ENCODE results near the gene C17orf78. TPM values are rescaled to one million over a fixed set of nuclear protein-coding genes. Genes with fewer than 3 reads are reported as not detected.
"Not testable (repeated sequence)": the region's sequence is repeated elsewhere in the genome, so short reads cannot be mapped to it uniquely, and the experiment has no call there.

The C17orf78 gene
- total RNA-seq, 1 donor from 2014 or later = not detected

DNA sequence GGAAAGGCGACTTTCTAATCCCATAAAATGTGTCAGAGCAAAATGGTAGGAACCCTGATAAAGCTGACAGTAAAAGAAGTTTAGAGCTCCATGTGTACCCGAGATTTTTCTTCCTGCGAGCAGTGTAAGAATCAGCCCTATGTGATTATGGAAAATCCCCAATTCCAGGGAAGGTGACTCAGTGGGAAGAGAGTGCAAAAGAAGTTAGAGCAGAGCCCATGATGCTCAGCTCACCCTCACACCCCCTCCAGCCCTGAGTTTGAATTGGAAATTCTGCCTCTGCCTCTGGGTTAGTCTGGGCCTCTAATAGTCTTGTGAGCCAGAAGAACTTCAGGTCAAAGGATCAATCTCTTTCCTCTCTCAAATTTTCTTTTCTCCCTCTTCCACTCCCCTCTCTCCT is 12.5 kb downstream of the C17orf78 start:
- DNase-seq = peak; percentile 28

GRCh38 chr17:37389160-37389559 is 13.4 kb downstream of the C17orf78 start:
- no peak for DNase-seq

- no peak for DNase-seq
These were observed 15.4 kb downstream of the C17orf78 start for GRCh38 chr17:37391146-37391545.

GRCh38 chr17:37392024-37392590 is 16.3 kb downstream of the C17orf78 start:
- peak; percentile 23 for DNase-seq

DNA sequence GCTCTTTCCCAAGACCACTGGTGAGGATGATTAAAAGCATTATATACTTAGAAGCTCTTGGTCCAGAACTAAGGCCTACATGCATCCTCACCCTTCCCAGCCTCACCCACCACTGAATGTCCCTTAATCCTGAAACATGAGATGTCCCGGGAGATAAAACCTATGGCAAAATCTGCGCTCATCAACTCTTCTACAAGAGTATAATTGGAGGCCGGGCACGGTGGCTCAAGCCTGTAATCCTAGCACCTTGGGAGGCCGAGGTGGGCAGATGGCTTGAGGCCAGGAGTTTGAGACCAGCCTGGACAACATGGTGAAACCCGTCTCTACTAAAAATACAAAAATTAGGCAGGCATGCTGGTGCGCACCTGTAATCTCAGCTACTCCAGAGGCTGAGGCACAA is 17.6 kb downstream of the C17orf78 start:
- no peak for DNase-seq

DNA sequence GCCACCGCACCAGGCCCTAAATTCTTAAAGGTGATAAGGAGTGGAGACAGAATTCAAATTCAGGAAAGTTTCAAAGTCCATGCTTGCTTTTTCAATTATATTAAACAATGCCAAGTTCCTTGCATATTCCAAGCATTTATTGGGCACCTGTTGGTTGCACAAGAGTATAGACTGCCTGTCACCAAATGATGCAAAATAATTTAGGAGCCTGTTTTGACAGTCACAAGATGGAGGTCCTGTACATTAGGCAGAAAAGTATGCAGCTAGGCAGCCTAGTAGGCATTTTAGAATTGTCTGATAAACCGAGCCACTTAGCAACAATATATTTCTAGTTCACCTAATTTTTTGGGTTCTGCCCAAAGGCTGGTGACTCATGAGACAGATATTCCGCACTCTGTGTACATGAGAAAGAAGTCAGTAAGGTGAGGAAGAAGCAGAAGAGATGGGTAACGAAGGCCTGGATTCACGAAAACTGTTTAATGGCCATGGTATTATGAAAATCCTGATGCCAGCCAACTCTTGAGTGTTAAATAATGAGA is 23.5 kb downstream of the C17orf78 start:
- peak; percentile 17 for DNase-seq

- DNase-seq = no peak
These were observed 24.7 kb downstream of the C17orf78 start for GRCh38 chr17:37400505-37400904.

DNA sequence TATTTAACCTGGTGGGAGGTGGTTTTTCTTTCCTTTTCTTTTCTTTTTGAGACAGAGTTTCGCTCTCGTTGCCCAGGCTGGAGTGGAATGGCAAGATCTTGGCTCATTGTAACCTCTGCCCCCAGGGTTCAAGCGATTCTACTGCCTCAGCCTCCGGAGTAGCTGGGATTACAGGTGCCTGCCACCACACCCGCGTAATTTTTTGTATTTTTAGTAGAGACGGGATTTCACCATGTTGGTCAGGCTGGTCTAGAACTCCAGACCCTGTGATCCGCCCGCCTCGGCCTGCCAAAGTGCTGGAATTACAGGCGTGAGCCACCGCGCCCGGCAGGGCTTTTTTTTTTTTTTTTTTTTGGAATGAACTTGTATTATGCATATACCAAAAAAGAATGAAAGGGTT is 29.7 kb downstream of the C17orf78 start:
- not testable (repeated sequence) for DNase-seq

DNA sequence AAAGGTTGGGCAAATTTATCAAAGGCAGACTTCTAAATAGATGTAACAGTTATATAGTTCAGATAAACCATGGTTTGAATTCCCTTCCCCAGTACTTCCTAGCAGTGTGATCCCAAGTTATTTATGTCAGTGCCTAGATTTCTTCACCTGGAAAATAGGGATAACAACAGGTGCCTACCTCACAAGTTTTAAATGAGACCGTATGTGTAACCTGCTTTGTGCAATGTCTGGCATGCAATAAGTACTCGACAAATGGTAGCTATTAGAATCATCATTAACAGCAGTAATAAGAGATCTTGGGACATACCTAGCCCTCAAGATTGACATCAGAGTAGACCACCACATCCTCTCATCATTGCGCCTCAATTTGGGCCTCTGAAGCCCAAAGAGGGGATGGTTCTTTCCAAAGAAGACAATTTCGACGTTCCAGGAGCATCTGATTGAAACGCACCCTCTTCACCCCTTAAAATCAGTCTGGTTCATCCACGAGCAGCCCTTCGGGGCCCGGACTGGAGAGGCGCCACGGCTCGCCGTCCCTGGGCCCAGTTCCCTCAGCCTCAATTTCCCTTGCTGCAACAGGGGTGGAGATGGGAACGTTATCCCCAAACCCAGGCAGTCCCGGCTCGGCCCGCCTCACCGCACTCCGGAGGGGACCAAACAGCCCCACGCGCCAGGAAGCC is 30.3 kb downstream of the C17orf78 start:
- peak; percentile 32 for DNase-seq

- peak; percentile 88 for DNase-seq
These were observed 31.1 kb downstream of the C17orf78 start, which contains the start of the genes ACACA and TADA2A for GRCh38 chr17:37406635-37407461. Gene ACACA, minus strand, starts transcription at chr17:37406836. Its CDS starts 537 bp downstream, at chr17:37406299. Gene TADA2A, plus strand, starts transcription at chr17:37406886. Its CDS starts 4,480 bp downstream, at chr17:37411366.

DNA sequence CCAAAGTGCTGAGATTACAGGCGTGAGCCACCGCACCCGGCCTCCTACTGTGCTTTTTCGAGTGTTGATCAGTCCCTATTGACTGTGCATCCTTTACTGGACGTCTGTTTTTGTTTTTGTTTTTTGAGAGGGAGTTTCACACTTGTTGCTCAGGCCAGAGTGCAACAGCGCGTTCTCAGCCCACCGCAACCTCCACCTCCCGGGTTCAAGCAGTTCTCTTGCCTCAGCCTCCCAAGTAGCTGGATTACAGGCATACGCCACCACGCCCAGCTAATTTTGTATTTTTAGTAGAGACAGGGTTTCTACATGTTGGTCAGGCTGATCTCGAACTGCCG is 32.3 kb downstream of the C17orf78 start:
- not testable (repeated sequence) for DNase-seq

GRCh38 chr17:37410357-37410756 is 34.6 kb downstream of the C17orf78 start:
- DNase-seq = no peak

DNA sequence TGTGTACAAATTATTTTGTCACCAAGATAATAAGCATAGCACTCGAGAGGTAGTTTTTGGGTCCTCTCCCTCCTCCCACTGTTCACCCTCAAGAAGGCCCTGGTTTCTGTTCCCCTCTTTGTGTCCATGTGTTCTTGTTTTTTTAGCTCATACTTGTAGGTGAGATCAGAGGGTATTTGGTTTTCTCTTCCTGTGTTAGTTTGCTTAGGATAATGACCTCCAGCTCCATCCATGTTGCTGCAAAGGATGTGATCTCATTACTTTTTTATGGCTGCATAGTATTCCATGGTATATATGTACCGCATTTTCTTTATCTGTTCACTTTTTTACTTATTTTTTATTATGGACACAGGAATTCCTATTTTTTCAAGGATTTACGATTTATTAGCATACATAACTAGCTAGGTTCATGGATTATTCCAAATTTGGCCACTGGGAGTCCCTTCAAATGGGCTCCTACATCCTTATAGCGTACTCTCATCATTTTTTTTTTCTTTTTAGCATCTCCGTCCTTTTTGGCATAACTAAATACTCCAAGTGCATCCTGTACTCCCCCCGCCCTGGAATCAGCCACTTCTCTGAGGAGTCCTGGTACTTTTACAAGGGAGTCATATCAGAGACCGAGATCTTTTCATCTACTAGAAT is 38.2 kb downstream of the C17orf78 start:
- DNase-seq = peak; percentile 38

DNA sequence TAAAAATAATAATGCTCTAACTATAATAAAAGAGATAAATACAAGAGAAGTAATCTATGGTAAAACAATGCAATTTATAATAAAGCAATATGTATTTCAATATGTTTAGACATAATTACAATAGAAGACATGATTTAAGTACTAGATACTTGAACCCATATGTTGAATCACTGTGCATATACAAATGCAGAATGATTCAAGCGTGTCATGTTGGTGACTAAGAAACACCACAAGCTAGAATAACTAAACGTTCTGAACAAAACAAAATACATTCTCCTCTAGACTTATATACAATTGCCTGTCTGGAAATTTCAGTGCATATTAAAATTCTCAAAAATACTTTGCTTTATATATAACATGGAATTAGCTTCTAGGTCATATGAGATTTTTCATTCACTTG is 42.1 kb downstream of the C17orf78 start:
- no peak for DNase-seq

GRCh38 chr17:37422971-37423625 is 47.3 kb downstream of the C17orf78 start:
- no peak for DNase-seq

DNA sequence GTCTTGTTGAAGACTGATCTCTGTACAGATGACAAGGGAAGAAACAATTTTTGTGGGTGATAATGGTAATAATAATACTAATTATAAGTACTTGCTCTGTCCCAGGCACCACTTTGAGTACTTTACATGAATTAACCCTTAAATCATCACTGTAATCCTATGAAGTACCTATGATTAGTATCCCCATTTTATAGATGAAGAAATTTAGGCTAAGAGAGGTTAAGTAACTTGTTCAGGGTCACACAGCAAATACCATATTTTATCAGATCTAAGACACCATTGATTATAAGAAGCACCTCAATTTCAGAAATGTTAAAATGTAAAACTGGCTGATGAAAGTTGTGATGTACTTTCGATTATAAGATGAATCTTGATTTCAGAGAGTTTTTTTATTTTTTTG is 49.5 kb downstream of the C17orf78 start:
- no peak for DNase-seq

- no peak for DNase-seq
These were observed 53.3 kb downstream of the C17orf78 start for GRCh38 chr17:37429039-37429438.

DNA sequence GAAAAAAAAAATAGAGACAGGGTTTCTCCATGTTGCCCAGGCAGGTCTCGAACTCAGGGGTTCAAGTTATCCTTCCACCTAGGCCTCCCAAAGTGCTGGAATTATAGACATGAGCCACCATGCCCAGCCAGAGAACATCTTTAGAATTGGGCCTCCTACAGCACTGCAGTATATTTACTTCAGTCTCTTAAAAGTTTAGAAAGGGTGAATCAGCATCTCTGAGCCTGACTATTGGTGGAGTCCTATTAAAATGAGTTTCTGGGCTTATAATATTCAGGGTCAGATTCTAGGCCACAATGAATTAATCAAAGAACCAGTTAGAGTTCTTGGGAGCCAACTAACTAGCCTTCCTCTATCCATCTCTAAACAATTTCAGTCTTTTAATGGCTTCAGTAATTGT is 53.7 kb downstream of the C17orf78 start:
- no peak for DNase-seq

DNA sequence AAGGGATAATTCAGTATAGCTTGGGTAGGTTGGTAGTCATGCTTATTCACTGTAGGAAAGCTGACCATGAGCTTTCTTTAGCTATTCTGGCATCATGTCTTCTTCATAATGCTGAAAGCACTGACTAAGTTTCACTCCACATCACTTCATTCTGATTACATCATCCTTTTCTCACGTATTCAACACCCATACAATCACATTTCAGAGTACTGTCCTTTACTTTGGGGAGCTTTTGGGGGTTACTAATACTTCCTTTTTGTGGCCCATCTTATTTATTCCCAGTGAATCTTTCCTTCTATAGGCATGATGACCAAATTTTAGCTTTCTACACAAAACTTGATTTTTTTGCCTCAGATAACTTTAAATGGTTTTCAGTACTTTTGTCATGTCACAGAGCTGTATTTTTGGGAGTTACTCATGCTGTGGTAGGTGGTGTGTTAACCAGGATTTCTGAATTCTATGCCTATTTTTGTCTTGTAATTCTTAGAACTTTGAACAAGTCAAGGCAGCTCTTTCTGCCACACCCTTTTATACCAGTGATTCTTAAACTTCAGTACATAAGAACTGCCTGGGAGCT is 54.4 kb downstream of the C17orf78 start:
- DNase-seq = no peak

- DNase-seq = no peak
These were observed 56.9 kb downstream of the C17orf78 start for GRCh38 chr17:37432671-37433070.

DNA sequence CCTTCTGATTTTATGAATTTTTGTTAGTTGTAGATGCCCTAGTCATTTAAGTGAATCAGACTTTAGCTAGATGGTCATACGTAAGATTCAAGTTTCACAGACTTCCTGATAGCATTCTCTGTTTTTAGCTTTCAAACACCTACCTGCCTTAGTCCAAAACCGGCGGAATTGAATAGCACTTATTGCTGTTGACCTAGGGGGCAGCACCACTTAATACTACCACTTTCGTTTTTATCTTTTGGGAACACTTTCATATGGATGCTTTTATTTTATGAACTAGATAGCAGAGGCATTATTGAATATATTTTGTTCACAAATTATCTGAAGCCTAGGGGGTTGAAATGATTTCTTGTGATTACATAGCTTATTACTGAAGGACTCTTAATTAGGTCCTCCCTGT is 62.4 kb downstream of the C17orf78 start:
- peak; percentile 21 for DNase-seq

DNA sequence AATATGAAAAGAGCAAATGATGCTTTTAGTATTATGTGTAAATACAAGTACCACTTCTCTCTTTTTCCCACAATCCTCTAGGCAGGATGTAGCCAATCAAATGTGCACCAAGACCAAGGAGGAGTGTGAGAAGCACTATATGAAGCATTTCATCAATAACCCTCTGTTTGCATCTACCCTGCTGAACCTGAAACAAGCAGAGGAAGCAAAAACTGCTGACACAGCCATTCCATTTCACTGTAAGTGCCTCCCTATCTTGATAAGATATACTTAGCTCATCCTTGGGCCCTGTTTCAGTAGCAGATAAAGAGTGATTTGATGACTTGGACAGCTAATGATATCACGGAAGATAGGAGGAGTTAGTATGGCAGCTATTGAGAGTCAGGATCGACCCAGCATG is 64.6 kb downstream of the C17orf78 start:
- DNase-seq = no peak

Measured in dermis blood vessel endothelial cell (primary cell).